BLaER1 treated with 17β-estradiol and CSF1 and Interleukin-3, amounts not matched to agents 10 nM and 100 nM (cell line): ENCODE results near the gene RAPGEFL1.

Source experiments
- H3K27ac ChIP-seq, 11 experiments: shearing (Covaris generic); formaldehyde crosslinking; 2 replicates each; pipeline ENCODE4 v1.8.1; 2022
- H3K27me3 ChIP-seq, 11 experiments: shearing (Covaris generic); formaldehyde crosslinking; 2 replicates each; pipeline ENCODE4 v1.8.1; 2022
- H3K36me3 ChIP-seq, 11 experiments: shearing (Covaris generic); formaldehyde crosslinking; 2 replicates each; pipeline ENCODE4 v1.8.1; 2022
- H3K4me1 ChIP-seq, 10 experiments: shearing (Covaris generic); formaldehyde crosslinking; 2 replicates each; pipeline ENCODE4 v1.8.1; 2022
- H3K4me2 ChIP-seq, 11 experiments: shearing (Covaris generic); formaldehyde crosslinking; 2 replicates each; pipeline ENCODE4 v1.8.1; 2022
- H3K4me3 ChIP-seq, 10 experiments: shearing (Covaris generic); formaldehyde crosslinking; 2 replicates each; pipeline ENCODE4 v1.8.1; 2022
- H3K9ac ChIP-seq, 11 experiments: shearing (Covaris generic); formaldehyde crosslinking; 2 replicates each; pipeline ENCODE4 v1.8.1; 2022
- H3K9me3 ChIP-seq, 11 experiments: shearing (Covaris generic); formaldehyde crosslinking; replicated peaks in 1 of 11; 2 replicates each; pipeline ENCODE4 v1.8.1; 2022
- H4K20me1 ChIP-seq, 11 experiments: shearing (Covaris generic); formaldehyde crosslinking; 2 replicates each; pipeline ENCODE4 v1.8.1; 2022
- Cebpa-rat ChIP-seq, 11 experiments: shearing (Covaris generic); IDR thresholded peaks; 2 replicates each; pipeline ENCODE4 v1.8.1; 2022

The RAPGEFL1 gene

GRCh38 chr17:40168262-40168832 lies 8.9 kb upstream of the RAPGEFL1 start:
- peaks cover 94 to 100% (median 100%) of the 10 kb centered on the region in 11 experiments for H3K36me3 ChIP-seq
- TF ChIP-seq Cebpa-rat (IDR thresholded peaks at IDR 0.05), result no peak
- H4K20me1 ChIP-seq, result peaks cover 0 to 58% (median 38%) of the 10 kb centered on the region in 11 experiments; a peak in 17 of 22 replicates
- H3K4me2 ChIP-seq, result no peak overlapping the region
- no peak overlapping the region for H3K27ac ChIP-seq
- no peak overlapping the region for H3K4me3 ChIP-seq
- no peaks in the 10 kb centered on the region for H3K27me3 ChIP-seq
- peak overlapping the region in 3 of 11 experiments; percentile 6 to 15 (median 14); a peak in 2 of 22 replicates for H3K9ac ChIP-seq
- H3K4me1 ChIP-seq, result no peaks in the 10 kb centered on the region
- no peaks in the 10 kb centered on the region for H3K9me3 ChIP-seq

GRCh38 chr17:40170325-40170724 lies 6.9 kb upstream of the RAPGEFL1 start:
- H3K36me3 ChIP-seq, result peaks cover 91 to 100% (median 100%) of the 10 kb centered on the region in 11 experiments
- no peak overlapping the region for H3K27ac ChIP-seq
- no peak overlapping the region for H3K4me2 ChIP-seq
- peaks cover 0 to 5% (median 0%) of the 10 kb centered on the region in 10 experiments; a peak in 1 of 20 replicates for H3K4me1 ChIP-seq
- peak overlapping the region in 2 of 11 experiments; percentile 9 to 38; a peak in 2 of 22 replicates for H3K9ac ChIP-seq
- no peak overlapping the region for H3K4me3 ChIP-seq
- TF ChIP-seq Cebpa-rat (IDR thresholded peaks at IDR 0.05), result no peak
- H3K27me3 ChIP-seq, result no peaks in the 10 kb centered on the region
- H4K20me1 ChIP-seq, result peaks cover 0 to 52% (median 26%) of the 10 kb centered on the region in 11 experiments; a peak in 17 of 22 replicates
- H3K9me3 ChIP-seq, result no peaks in the 10 kb centered on the region

GRCh38 chr17:40171750-40172149 lies 5.5 kb upstream of the RAPGEFL1 start:
- Histone ChIP-seq H4K20me1 (peaks cover 0 to 48% (median 18%) of the 10 kb centered on the region in 11 experiments; a peak in 14 of 22 replicates), H3K36me3 (peaks cover 85 to 100% (median 97%) of the 10 kb centered on the region in 11 experiments), H3K27me3 (no peaks in the 10 kb centered on the region), H3K4me3 (no peak overlapping the region), H3K9ac (no peak overlapping the region), H3K9me3 (no peaks in the 10 kb centered on the region), H3K27ac (no peak overlapping the region), H3K4me1 (peaks cover 1 to 11% (median 3%) of the 10 kb centered on the region in 10 experiments), H3K4me2 (no peak overlapping the region)
- TF ChIP-seq Cebpa-rat (IDR thresholded peaks at IDR 0.05), result no peak

GRCh38 chr17:40173091-40173777 lies 4.0 kb upstream of the RAPGEFL1 start:
- TF ChIP-seq Cebpa-rat (IDR thresholded peaks at IDR 0.05), result no peak
- Histone ChIP-seq H3K27ac (no peak overlapping the region), H3K27me3 (peaks cover 0 to 8% (median 0%) of the 10 kb centered on the region in 11 experiments; a peak in 3 of 22 replicates), H3K9me3 (no peaks in the 10 kb centered on the region), H3K36me3 (peaks cover 71 to 89% (median 83%) of the 10 kb centered on the region in 11 experiments), H3K4me3 (no peak overlapping the region), H3K9ac (no peak overlapping the region), H3K4me2 (no peak overlapping the region), H4K20me1 (peaks cover 0 to 40% (median 12%) of the 10 kb centered on the region in 11 experiments; a peak in 15 of 22 replicates), H3K4me1 (peaks cover 11 to 23% (median 16%) of the 10 kb centered on the region in 10 experiments)

GRCh38 chr17:40173778-40174135 lies 3.5 kb upstream of the RAPGEFL1 start:
- TF ChIP-seq Cebpa-rat (IDR thresholded peaks at IDR 0.05), result no peak
- Histone ChIP-seq H3K4me2 (no peak overlapping the region), H3K36me3 (peaks cover 66 to 83% (median 78%) of the 10 kb centered on the region in 11 experiments), H3K9me3 (no peaks in the 10 kb centered on the region), H3K9ac (no peak overlapping the region), H3K27me3 (peaks cover 0 to 9% (median 0%) of the 10 kb centered on the region in 11 experiments; a peak in 3 of 22 replicates), H3K4me3 (no peak overlapping the region), H3K27ac (no peak overlapping the region), H3K4me1 (peaks cover 16 to 28% (median 21%) of the 10 kb centered on the region in 10 experiments), H4K20me1 (peaks cover 0 to 45% (median 13%) of the 10 kb centered on the region in 11 experiments; a peak in 13 of 22 replicates)

- Histone ChIP-seq H3K27me3 (peaks cover 0 to 9% (median 0%) of the 10 kb centered on the region in 11 experiments; a peak in 3 of 22 replicates), H3K9me3 (no peaks in the 10 kb centered on the region), H3K9ac (no peak overlapping the region), H3K4me3 (no peak overlapping the region), H3K27ac (no peak overlapping the region), H4K20me1 (peaks cover 0 to 48% (median 15%) of the 10 kb centered on the region in 11 experiments; a peak in 12 of 22 replicates), H3K36me3 (peaks cover 58 to 76% (median 70%) of the 10 kb centered on the region in 11 experiments), H3K4me1 (peaks cover 24 to 35% (median 29%) of the 10 kb centered on the region in 10 experiments), H3K4me2 (no peak overlapping the region)
- no peak for TF ChIP-seq Cebpa-rat (IDR thresholded peaks at IDR 0.05)
Measured at GRCh38 chr17:40174514-40174913, 2.8 kb upstream of the RAPGEFL1 start.

- H3K4me3 ChIP-seq, result no peak overlapping the region
- H3K36me3 ChIP-seq, result peaks cover 42 to 60% (median 54%) of the 10 kb centered on the region in 11 experiments
- TF ChIP-seq Cebpa-rat (IDR thresholded peaks at IDR 0.05), result no peak
- peak overlapping the region in 8 of 11 experiments; percentile 96 to 100 (median 99); a peak in 8 of 22 replicates for H3K4me2 ChIP-seq
- H3K9ac ChIP-seq, result 0 out of 22 replicates have a peak overlapping the region, but pooled peaks of 1 of the 11 experiments have one; percentile 12
- H3K9me3 ChIP-seq, result no peaks in the 10 kb centered on the region
- peaks cover 0 to 61% (median 16%) of the 10 kb centered on the region in 11 experiments; a peak in 13 of 22 replicates for H4K20me1 ChIP-seq
- peaks cover 0 to 9% (median 0%) of the 10 kb centered on the region in 11 experiments; a peak in 3 of 22 replicates for H3K27me3 ChIP-seq
- H3K4me1 ChIP-seq, result peaks cover 40 to 52% (median 45%) of the 10 kb centered on the region in 10 experiments
- H3K27ac ChIP-seq, result no peak overlapping the region
Measured at GRCh38 chr17:40175928-40176753, 1.1 kb upstream of the RAPGEFL1 start.

- peaks cover 36 to 54% (median 48%) of the 10 kb centered on the region in 11 experiments for H3K36me3 ChIP-seq
- H3K4me2 ChIP-seq, result peak overlapping the region; percentile 96 to 100 (median 99)
- TF ChIP-seq Cebpa-rat (IDR thresholded peaks at IDR 0.05), result no peak
- no peaks in the 10 kb centered on the region for H3K9me3 ChIP-seq
- H3K27ac ChIP-seq, result peak overlapping the region in 1 of 11 experiments; percentile 21; a peak in 3 of 22 replicates
- H3K4me1 ChIP-seq, result peaks cover 42 to 55% (median 47%) of the 10 kb centered on the region in 10 experiments
- H3K9ac ChIP-seq, result peak overlapping the region in 2 of 11 experiments; percentile 12 to 53; a peak in 2 of 22 replicates
- H3K4me3 ChIP-seq, result 0 out of 20 replicates have a peak overlapping the region, but pooled peaks of 1 of the 10 experiments have one; percentile 60
- H3K27me3 ChIP-seq, result peaks cover 0 to 9% (median 0%) of the 10 kb centered on the region in 11 experiments; a peak in 3 of 22 replicates
- H4K20me1 ChIP-seq, result peaks cover 0 to 61% (median 15%) of the 10 kb centered on the region in 11 experiments; a peak in 13 of 22 replicates
Measured at GRCh38 chr17:40176754-40177110, 538 bp upstream of the RAPGEFL1 start.
